Ovary (tissue), 3 donors: ENCODE results near the gene LAMB1.

Experiments
- CTCF ChIP-seq, 3 donors: fragments of 450-650 bp in 2 of 3; fragments of 200-600 bp in 1 of 3; IDR thresholded peaks; one replicate each; pipeline versions ENCODE4 v1.5.1 to v1.8.0; 2016 to 2022; ENCODE audit warnings: antibody characterized with exemption in 3 of 3, mild to moderate bottlenecking in 1 of 3
- EP300 ChIP-seq: sonication (generic); formaldehyde crosslinking; IDR thresholded peaks from one replicate; pipeline ENCODE4 v1.6.1; 2017; ENCODE audit warnings: antibody characterized with exemption
- POLR2A ChIP-seq: fragments of 450-650 bp; IDR thresholded peaks from one replicate; pipeline ENCODE4 v1.6.1; 2017; ENCODE audit warnings: antibody characterized with exemption, mild to moderate bottlenecking, moderate library complexity
- donor health status: DM: no; HTN: no; CAD: no.

- TF ChIP-seq CTCF (IDR thresholded peaks at IDR 0.05) (no peak), POLR2A (no peak), EP300 (no peak)
These were observed 56.5 kb downstream of the LAMB1 start for GRCh38 chr7:107946451-107946850.
